GDM1 (cell line): ENCODE data around the gene SPAG8.

Source experiments
- DNase-seq: peaks from one replicate; lab custom pipeline; 2025; lab: John Stamatoyannopoulos, UW

SPAG8 gene

GRCh38 chr9:35812025-35812602 is at the start of gene SPAG8:
SPAG8 (minus strand) TSS chr9:35812262; CDS start chr9:35812147, 115 bp downstream.
- peak; percentile 97 for DNase-seq

GRCh38 chr9:35861161-35861897 is 49.3 kb upstream of the SPAG8 start:
- no peak for DNase-seq

GRCh38 chr9:35859990-35860339 is 47.9 kb upstream of the SPAG8 start:
- DNase-seq, result no peak

- no peak for DNase-seq
Observed at GRCh38 chr9:35859310-35859989, 47.4 kb upstream of the SPAG8 start.

GRCh38 chr9:35858458-35858857 is 46.4 kb upstream of the SPAG8 start:
- no peak for DNase-seq

GRCh38 chr9:35856882-35857281 is 44.8 kb upstream of the SPAG8 start:
- DNase-seq, result no peak

GRCh38 chr9:35856206-35856605 is 44.1 kb upstream of the SPAG8 start:
- no peak for DNase-seq

GRCh38 chr9:35854091-35854762 is 42.2 kb upstream of the SPAG8 start:
- DNase-seq, result no peak

GRCh38 chr9:35852876-35853865 is 41.1 kb upstream of the SPAG8 start:
- no peak for DNase-seq

GRCh38 chr9:35852267-35852815 is 40.3 kb upstream of the SPAG8 start:
- DNase-seq, result no peak

- DNase-seq, result no peak
Observed at GRCh38 chr9:35847792-35848572, 35.9 kb upstream of the SPAG8 start.

GRCh38 chr9:35845824-35846771 is 34.0 kb upstream of the SPAG8 start:
- no peak for DNase-seq

- peak; percentile 73 for DNase-seq
Observed at GRCh38 chr9:35844628-35845270, 32.7 kb upstream of the SPAG8 start.

- DNase-seq, result no peak
Observed at GRCh38 chr9:35842795-35843194, 30.7 kb upstream of the SPAG8 start.

- no peak for DNase-seq
Observed at GRCh38 chr9:35842020-35842745, 30.1 kb upstream of the SPAG8 start.

- DNase-seq, result no peak
Observed at GRCh38 chr9:35841645-35841900, 29.5 kb upstream of the SPAG8 start.

- DNase-seq, result no peak
Observed at GRCh38 chr9:35840881-35841644, 29.0 kb upstream of the SPAG8 start.

- no peak for DNase-seq
Observed at GRCh38 chr9:35839926-35840325, 27.9 kb upstream of the SPAG8 start.
